ENCODE results near the gene UNKL. TPM values are rescaled to one million over a fixed set of nuclear protein-coding genes. Genes with fewer than 3 reads are reported as not detected.

The UNKL gene
- total and polyA plus RNA-seq, 2 of the 8 experiments (the other 6 are each of a cell fraction or from before 2014, with no cell fraction given): 25.1 to 31.8 TPM

DNA sequence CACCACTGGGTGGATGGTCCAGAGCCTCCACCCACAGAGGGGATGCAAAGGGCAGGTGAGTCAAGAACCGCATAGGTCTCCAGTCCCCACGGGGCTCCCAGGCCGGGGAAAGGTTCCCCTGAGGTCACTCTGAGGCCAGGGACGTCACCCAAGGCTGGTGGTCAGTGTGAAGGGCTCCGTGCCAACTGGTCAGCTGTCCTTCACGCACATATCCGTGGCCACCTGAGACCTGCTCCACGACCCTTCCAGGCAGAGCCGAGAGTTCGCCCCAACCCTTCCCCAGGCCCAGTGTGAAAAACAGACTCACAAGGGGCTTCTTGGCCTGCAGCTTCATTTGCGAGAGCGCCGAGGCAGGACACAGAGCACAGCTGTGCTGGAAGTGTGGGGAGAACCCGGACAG, 65.6 kb downstream of the UNKL start:
- H4K5ac ChIP-seq (ENCODE audit: insufficient read length, low read depth, low read length): no peak overlapping the region
- FAIRE-seq (no peak), DNase-seq (ENCODE audit: low read depth in 1 of 2, low spot score in 2 of 2) (no peak)
- no peak overlapping the region for H2BK20ac ChIP-seq (ENCODE audit: low read length)
- H3K79me2 ChIP-seq (ENCODE audit: control insufficient read depth in 1 of 2, insufficient read depth in 2 of 2, low read length in 2 of 2): peaks cover 0 to 29% of the 10 kb centered on the region in 2 experiments; a peak in 2 of 4 replicates
- H3K4me3 ChIP-seq (ENCODE audit: extremely low read depth in 1 of 4, insufficient read depth in 2 of 4, low read depth in 3 of 4, low read length in 4 of 4): no peak overlapping the region
- no peak for TF ChIP-seq BCL11A (IDR thresholded peaks at IDR 0.05; ENCODE audit: low read depth in 2 of 2, low read length in 2 of 2)
- no peak for TF ChIP-seq TCF12 (IDR thresholded peaks at IDR 0.05; ENCODE audit: low read depth, low read length)
- no peak for TF ChIP-seq ASH2L (IDR thresholded peaks at IDR 0.05; ENCODE audit: low read length)
- TF ChIP-seq KDM4A (IDR thresholded peaks at IDR 0.05; ENCODE audit: low read depth, low read length, severe bottlenecking): no peak
- TF ChIP-seq NRF1 (IDR thresholded peaks at IDR 0.05; ENCODE audit: low read depth, low read length): no peak
- no peak for TF ChIP-seq SUZ12 (IDR thresholded peaks at IDR 0.05; ENCODE audit: low read length)
- no peak for TF ChIP-seq SIX5 (IDR thresholded peaks at IDR 0.05; ENCODE audit: low read depth, low read length)
- TF ChIP-seq YY1 (IDR thresholded peaks at IDR 0.05; ENCODE audit: low read depth, low read length): no peak
- no peak for TF ChIP-seq CHD2 (IDR thresholded peaks at IDR 0.05; ENCODE audit: low read length)
- no peak overlapping the region for H2AFZ ChIP-seq (ENCODE audit: low read length)
- no peak overlapping the region for H2BK12ac ChIP-seq (ENCODE audit: low read depth, low read length)
- H2BK120ac ChIP-seq (replicated peaks; ENCODE audit: low read depth, low read length): no peak overlapping the region
- no peak overlapping the region for H4K8ac ChIP-seq (ENCODE audit: extremely low read depth, insufficient read depth, low read length)
- no peak overlapping the region for H3K56ac ChIP-seq (replicated peaks; ENCODE audit: insufficient read length, low read depth, low read length)
- H4K20me1 ChIP-seq (replicated peaks in 1 of 2; ENCODE audit: control insufficient read depth in 1 of 2, insufficient read depth in 2 of 2, low read length in 2 of 2): peaks cover 0 to 15% of the 10 kb centered on the region in 2 experiments
- no peak overlapping the region for H3K23ac ChIP-seq (ENCODE audit: insufficient read length)
- H3K4me1 ChIP-seq (replicated peaks in 1 of 4; ENCODE audit: control insufficient read depth in 3 of 4, insufficient read depth in 4 of 4, low read length in 3 of 4): peaks cover 0 to 7% (median 4%) of the 10 kb centered on the region in 4 experiments; a peak in 3 of 7 replicates
- no peak overlapping the region for H4K91ac ChIP-seq (replicated peaks; ENCODE audit: insufficient read length, low read length)
- ChIA-PET CTCF (ENCODE audit: partially characterized antibody) (interaction anchor here (7.1 to 11.1 kb wide), 2 partner anchors 12 to 18 kb away, joined by 43 to 52 read pairs; partner anchors contain the start of gene BAIAP3), POLR2A (ENCODE audit: partially characterized antibody) (interaction anchor here (0.8 to 3.0 kb wide), 5 partner anchors 13 to 395 kb away, joined by 3 to 19 read pairs (median 8); no protein-coding TSS in a partner anchor)
- H3K18ac ChIP-seq (ENCODE audit: extremely low read depth, low read length): no peak overlapping the region
- H3K23me2 ChIP-seq (ENCODE audit: low read depth, low read length): peaks cover 14% of the 10 kb centered on the region
- no peaks in the 10 kb centered on the region; a peak in 2 of 7 replicates for H3K27me3 ChIP-seq (replicated peaks in 1 of 4; ENCODE audit: control insufficient read depth in 3 of 4, extremely low read depth in 1 of 4, insufficient read depth in 3 of 4, low read length in 3 of 4)
- no peak overlapping the region for H3K4me2 ChIP-seq (ENCODE audit: insufficient read depth in 1 of 2, low read depth in 2 of 2, low read length in 2 of 2)
- no peak overlapping the region for H2BK5ac ChIP-seq (ENCODE audit: low read depth, low read length)
- H3K36me3 ChIP-seq (ENCODE audit: control insufficient read depth in 2 of 4, insufficient read depth in 4 of 4, low read length in 3 of 4): peaks cover 4 to 9% (median 5%) of the 10 kb centered on the region in 4 experiments; a peak in 4 of 8 replicates
- no peak overlapping the region for H3K4ac ChIP-seq (replicated peaks; ENCODE audit: insufficient read length, low read depth, low read length)
- H3K27ac ChIP-seq (ENCODE audit: low read depth, low read length): no peak overlapping the region
- no peaks in the 10 kb centered on the region for H3K9me3 ChIP-seq (ENCODE audit: insufficient read depth in 2 of 2, low read depth in 1 of 2, low read length in 1 of 2)
- no peak overlapping the region for H3K14ac ChIP-seq (ENCODE audit: insufficient read length)
- no peak overlapping the region for H2AK5ac ChIP-seq (ENCODE audit: low read depth, low read length)
- peaks cover 14% of the 10 kb centered on the region for H3K79me1 ChIP-seq (ENCODE audit: low read depth, low read length)
- no peak overlapping the region for H2BK15ac ChIP-seq (ENCODE audit: low read length)
- 93% methylated on average over 13 of the region's 14 CpGs; no CpG with 5 or more reads in 1 of the 2 experiments for WGBS, 2 experiments (ENCODE audit: extremely low coverage in 1 of 2, insufficient coverage in 1 of 2, insufficient read length in 1 of 2, insufficient replicate concordance in 2 of 2, low coverage in 1 of 2, low lambda C conversion rate in 2 of 2, missing lambda C conversion rate in 1 of 2)
- H3K9ac ChIP-seq (replicated peaks in 1 of 4; ENCODE audit: extremely low read depth in 1 of 4, low read depth in 3 of 4, low read length in 3 of 4): no peak overlapping the region
